IPS DF 6.9 (cell line): ENCODE results near the gene TAF3.
A peak's percentile ranks its signal among the peaks of the same experiment; 100 is the strongest.

Experiments
- DNase-seq: peaks from one replicate; pipeline ENCODE4 v3.0.0-alpha.2; 2013; ENCODE audit warnings: low read depth, low spot score
- H3K27ac ChIP-seq: one replicate; pipeline ENCODE4 v1.5.1; 2013; ENCODE audit warnings: low read length, control low read depth
- H3K27me3 ChIP-seq: 2 replicates; pipeline ENCODE4 v1.6.1; 2013; ENCODE audit warnings: mild to moderate bottlenecking, low read length; ENCODE audit not compliant: control insufficient read depth, insufficient read depth
- H3K36me3 ChIP-seq: 2 replicates; pipeline ENCODE4 v1.6.1; 2013; ENCODE audit warnings: low read length; ENCODE audit not compliant: control insufficient read depth, insufficient read depth
- H3K4me1 ChIP-seq: 2 replicates; pipeline ENCODE4 v1.6.1; 2013; ENCODE audit warnings: low read length; ENCODE audit not compliant: control insufficient read depth, insufficient read depth
- H3K4me3 ChIP-seq: 2 replicates; pipeline ENCODE4 v1.5.1; 2013; ENCODE audit warnings: mild to moderate bottlenecking, low read length
- H3K9me3 ChIP-seq: 2 replicates; pipeline ENCODE4 v1.6.1; 2013; ENCODE audit warnings: low read length, inconsistent platforms; ENCODE audit not compliant: control insufficient read depth, insufficient read depth
- WGBS: extraction: QIAGEN DNeasy Blood & Tissue Kit; methylation state at CpG from one replicate; pipeline ENCODE4 v1.1.7; 2013; ENCODE audit warnings: mixed read lengths, missing lambda C conversion rate; ENCODE audit not compliant: insufficient read length, insufficient coverage; 5-methylcytosine and 5-hydroxymethylcytosine counted together

TAF3 gene

DNA sequence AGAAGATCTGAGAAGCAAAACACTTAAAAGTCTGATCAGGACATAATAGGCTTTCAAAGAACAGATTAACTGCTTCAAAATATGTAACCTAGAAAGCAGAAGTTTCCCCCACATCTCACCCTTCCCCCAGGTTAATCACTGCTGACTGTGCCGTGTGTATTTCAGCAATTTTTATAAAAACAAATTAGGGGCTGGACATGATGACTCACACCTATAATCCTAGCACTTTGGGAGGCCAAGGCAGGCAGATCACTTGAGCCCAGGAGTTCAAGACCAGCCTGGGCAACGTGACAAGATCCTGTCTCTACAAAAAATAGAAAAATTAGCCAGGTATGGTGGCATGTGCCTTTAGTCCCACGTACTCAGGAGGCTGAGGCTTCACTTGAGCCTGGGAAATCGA, 168.5 kb downstream of the TAF3 start:
- DNase-seq, result no peak
- H3K9me3 ChIP-seq, result no peaks in the 10 kb centered on the region
- no peaks in the 10 kb centered on the region for H3K27me3 ChIP-seq
- H3K4me1 ChIP-seq, result no peaks in the 10 kb centered on the region
- no peak overlapping the region for H3K27ac ChIP-seq
- no peaks in the 10 kb centered on the region for H3K36me3 ChIP-seq
- no peak overlapping the region for H3K4me3 ChIP-seq
- WGBS, result no CpG with 5 or more reads among the region's 4 CpGs

DNA sequence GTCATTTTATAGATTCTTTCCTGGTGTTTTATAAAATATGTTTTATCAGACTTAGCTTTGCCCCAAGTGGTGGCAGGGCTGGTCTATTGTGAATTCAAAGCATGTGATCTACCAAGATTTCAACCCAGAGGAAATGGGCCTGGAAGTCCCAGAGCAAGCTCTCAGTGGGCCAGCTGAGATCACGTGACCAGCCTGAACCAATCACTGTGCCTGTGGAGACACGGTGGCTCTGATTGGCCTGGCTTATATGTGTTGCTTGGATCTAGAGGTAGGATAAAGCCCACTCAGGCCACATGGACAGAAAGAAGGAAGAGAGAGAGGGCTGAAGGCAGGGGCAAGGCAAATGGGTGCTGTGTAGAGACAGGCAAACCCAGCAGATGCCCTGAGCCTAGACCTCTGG, 170.7 kb downstream of the TAF3 start:
- Histone ChIP-seq H3K36me3 (no peaks in the 10 kb centered on the region), H3K9me3 (no peaks in the 10 kb centered on the region), H3K4me1 (no peaks in the 10 kb centered on the region), H3K27ac (no peak overlapping the region), H3K4me3 (no peak overlapping the region), H3K27me3 (no peaks in the 10 kb centered on the region)
- peak; percentile 5 for DNase-seq
- WGBS, result no CpG with 5 or more reads among the region's 2 CpGs

DNA sequence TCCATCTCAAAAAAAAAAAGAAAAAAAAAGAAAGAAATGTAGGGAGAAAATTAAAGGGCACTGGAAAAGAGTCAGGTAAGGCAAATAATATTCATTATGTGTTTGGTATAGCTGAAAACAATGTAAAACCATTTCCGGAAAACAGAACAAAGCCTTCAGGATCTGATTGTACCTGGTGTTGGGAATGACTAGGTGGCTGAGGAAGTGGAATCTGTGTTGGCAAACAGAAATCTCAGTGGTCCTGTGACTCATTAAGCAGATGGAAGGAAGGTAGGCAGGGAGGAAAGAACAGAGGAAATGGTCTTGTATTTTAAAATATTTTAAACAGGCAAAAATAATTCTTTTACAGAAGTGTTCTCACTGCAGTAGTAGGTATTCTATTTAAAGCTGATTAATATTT, 180.5 kb downstream of the TAF3 start:
- H3K36me3 ChIP-seq, result no peaks in the 10 kb centered on the region
- H3K27ac ChIP-seq, result no peak overlapping the region
- no peaks in the 10 kb centered on the region for H3K27me3 ChIP-seq
- H3K9me3 ChIP-seq, result no peaks in the 10 kb centered on the region
- no peaks in the 10 kb centered on the region for H3K4me1 ChIP-seq
- no peak for DNase-seq
- WGBS, result no CpG with 5 or more reads among the region's 1 CpG
- H3K4me3 ChIP-seq, result no peak overlapping the region

GRCh38 chr10:8004469-8005000, 186.2 kb downstream of the TAF3 start:
- H3K4me1 ChIP-seq, result no peaks in the 10 kb centered on the region
- no peaks in the 10 kb centered on the region for H3K9me3 ChIP-seq
- H3K27me3 ChIP-seq, result no peaks in the 10 kb centered on the region
- no CpG with 5 or more reads among the region's 2 CpGs for WGBS
- no peak overlapping the region for H3K4me3 ChIP-seq
- H3K27ac ChIP-seq, result no peak overlapping the region
- no peaks in the 10 kb centered on the region for H3K36me3 ChIP-seq
- no peak for DNase-seq

DNA sequence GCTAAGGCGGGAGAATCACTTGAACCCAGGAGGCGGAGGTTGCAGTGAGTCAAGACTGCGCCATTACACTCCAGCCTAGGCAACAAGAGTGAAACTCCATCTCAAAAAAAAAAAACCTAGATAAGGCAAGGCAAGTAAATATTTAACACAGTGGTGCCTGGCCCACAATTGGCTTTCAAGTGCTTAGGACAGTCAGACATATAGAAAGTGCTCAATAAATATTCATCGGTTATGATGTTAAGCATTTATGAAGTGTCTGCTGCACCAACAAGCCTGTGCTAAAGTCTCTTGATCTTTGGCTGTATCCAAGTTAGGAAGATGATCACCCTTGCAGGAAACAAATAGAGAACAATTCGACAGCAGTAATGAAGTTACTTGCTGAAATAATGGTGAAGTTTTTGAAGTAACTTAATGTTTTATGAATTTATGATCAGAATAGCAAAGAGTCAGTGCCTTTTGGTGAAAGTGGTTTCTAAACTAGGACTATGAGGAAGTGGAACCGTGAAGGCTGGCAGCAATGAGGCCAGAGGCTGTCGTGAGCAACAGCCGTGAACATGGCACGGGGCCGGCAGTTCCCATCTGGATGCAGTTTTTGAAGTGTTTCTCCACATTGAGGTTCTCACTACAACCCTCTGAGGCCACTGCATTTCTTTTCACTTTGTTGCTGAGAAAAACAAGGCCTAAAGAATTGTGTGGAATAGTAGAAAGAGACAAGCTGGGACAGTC, 188.1 kb downstream of the TAF3 start:
- Histone ChIP-seq H3K36me3 (no peaks in the 10 kb centered on the region), H3K27me3 (no peaks in the 10 kb centered on the region), H3K9me3 (no peaks in the 10 kb centered on the region), H3K4me3 (no peak overlapping the region), H3K27ac (no peak overlapping the region), H3K4me1 (no peaks in the 10 kb centered on the region)
- WGBS, result no CpG with 5 or more reads among the region's 10 CpGs
- no peak for DNase-seq

DNA sequence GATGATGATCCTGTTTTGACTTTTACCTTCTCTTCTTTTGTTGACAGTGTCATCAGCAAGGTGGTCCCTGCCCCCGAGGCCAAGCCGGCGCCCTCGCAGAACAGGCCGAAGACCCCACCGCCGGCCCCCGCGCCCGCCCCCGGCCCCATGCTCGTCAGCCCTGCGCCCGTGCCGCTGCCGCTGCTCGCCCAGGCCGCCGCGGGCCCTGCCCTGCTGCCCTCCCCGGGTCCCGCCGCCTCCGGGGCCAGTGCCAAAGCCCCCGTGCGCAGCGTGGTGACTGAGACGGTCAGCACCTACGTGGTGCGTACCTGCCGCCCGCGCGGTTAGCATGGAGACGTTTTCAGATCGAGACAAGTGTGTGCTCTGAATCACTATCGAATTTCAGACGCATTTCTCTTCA, 190.7 kb downstream of the TAF3 start:
- WGBS, result no CpG with 5 or more reads among the region's 38 CpGs
- H3K9me3 ChIP-seq, result no peaks in the 10 kb centered on the region
- no peak overlapping the region for H3K4me3 ChIP-seq
- no peak overlapping the region for H3K27ac ChIP-seq
- no peak for DNase-seq
- no peaks in the 10 kb centered on the region for H3K36me3 ChIP-seq
- H3K27me3 ChIP-seq, result no peaks in the 10 kb centered on the region
- no peaks in the 10 kb centered on the region for H3K4me1 ChIP-seq

DNA sequence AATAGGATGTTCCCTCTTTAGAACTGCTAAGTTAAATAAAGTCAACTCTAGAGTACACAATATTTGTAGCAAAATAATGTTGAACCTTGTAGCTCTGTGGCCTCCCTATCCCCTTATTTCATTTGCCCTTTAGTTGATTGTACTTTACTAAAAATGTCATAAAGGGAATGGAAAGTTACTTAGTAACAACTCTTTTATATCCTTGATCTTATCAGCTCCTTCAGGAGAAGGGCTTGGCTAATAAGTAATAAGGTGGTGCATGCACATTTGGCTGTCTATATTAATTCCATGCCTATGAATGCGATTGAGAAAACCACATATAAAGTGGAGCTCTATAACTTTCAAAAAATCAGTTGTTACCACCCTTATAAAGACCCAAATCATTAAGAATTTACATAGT, 194.7 kb downstream of the TAF3 start:
- Histone ChIP-seq H3K36me3 (0 out of 2 replicates have a peak, but pooled peaks cover 2% of the 10 kb centered on the region), H3K27me3 (no peaks in the 10 kb centered on the region), H3K9me3 (no peaks in the 10 kb centered on the region), H3K4me3 (no peak overlapping the region), H3K4me1 (peaks cover 2% of the 10 kb centered on the region; the same call in 1 of the 2 replicates), H3K27ac (no peak overlapping the region)
- no CpG with 5 or more reads among the region's 1 CpG for WGBS
- DNase-seq, result no peak

GRCh38 chr10:8013619-8014018, 195.3 kb downstream of the TAF3 start:
- Histone ChIP-seq H3K4me1 (peaks cover 2% of the 10 kb centered on the region; the same call in 1 of the 2 replicates), H3K27me3 (no peaks in the 10 kb centered on the region), H3K9me3 (no peaks in the 10 kb centered on the region), H3K36me3 (0 out of 2 replicates have a peak, but pooled peaks cover 2% of the 10 kb centered on the region), H3K4me3 (no peak overlapping the region), H3K27ac (no peak overlapping the region)
- no peak for DNase-seq
- WGBS, result no CpG with 5 or more reads among the region's 10 CpGs

DNA sequence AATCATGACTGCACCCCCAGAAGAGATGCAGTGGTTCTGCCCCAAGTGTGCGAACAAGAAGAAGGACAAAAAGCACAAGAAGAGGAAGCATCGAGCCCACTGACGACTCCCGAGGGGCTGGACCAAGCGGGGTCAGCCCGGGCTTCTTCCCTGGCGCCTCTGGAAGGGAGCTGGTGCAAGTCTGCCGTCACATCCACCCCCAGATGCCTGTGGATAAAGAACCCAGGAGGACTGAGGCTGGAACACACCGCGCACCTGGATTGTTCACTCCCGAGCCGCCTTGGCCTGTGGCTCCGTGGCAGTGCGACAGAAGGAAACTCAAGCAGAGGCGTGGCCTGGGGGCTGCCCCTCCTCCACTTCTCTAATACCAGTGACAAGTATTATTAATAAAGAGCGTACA, 196.3 kb downstream of the TAF3 start:
- no CpG with 5 or more reads among the region's 16 CpGs for WGBS
- Histone ChIP-seq H3K4me3 (no peak overlapping the region), H3K27ac (no peak overlapping the region), H3K36me3 (0 out of 2 replicates have a peak, but pooled peaks cover 2% of the 10 kb centered on the region), H3K4me1 (peaks cover 2% of the 10 kb centered on the region; the same call in 1 of the 2 replicates), H3K9me3 (no peaks in the 10 kb centered on the region), H3K27me3 (no peaks in the 10 kb centered on the region)
- no peak for DNase-seq

DNA sequence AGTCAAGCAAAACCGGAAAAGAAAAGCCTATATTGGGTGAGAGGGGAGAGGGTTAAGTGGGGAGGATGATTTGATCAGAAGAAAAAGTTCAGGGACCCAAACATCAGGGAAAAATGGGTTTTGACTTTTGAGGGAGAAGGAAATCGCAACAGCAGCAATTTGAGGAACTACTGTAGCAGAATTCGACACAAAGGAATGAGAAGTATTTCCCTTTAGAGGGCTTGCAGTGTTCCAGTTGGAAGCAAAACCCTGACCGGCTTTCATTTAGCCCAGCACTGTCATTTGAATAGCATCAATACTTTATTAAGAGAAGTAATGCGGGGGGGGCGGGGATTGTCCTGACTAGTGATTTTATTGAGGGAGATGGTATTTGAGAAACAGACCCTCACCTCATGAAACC, 199.0 kb downstream of the TAF3 start:
- WGBS, result no CpG with 5 or more reads among the region's 6 CpGs
- H3K4me1 ChIP-seq, result peaks cover 2% of the 10 kb centered on the region; the same call in 1 of the 2 replicates
- H3K9me3 ChIP-seq, result no peaks in the 10 kb centered on the region
- H3K36me3 ChIP-seq, result 0 out of 2 replicates have a peak, but pooled peaks cover 2% of the 10 kb centered on the region
- no peak overlapping the region for H3K4me3 ChIP-seq
- no peak overlapping the region for H3K27ac ChIP-seq
- DNase-seq, result no peak
- no peaks in the 10 kb centered on the region for H3K27me3 ChIP-seq

- no peaks in the 10 kb centered on the region for H3K36me3 ChIP-seq
- DNase-seq, result no peak
- H3K4me1 ChIP-seq, result no peaks in the 10 kb centered on the region
- H3K4me3 ChIP-seq, result no peak overlapping the region
- H3K27me3 ChIP-seq, result no peaks in the 10 kb centered on the region
- no CpG with 5 or more reads among the region's 4 CpGs for WGBS
- H3K9me3 ChIP-seq, result no peaks in the 10 kb centered on the region
- H3K27ac ChIP-seq, result no peak overlapping the region
These were observed 205.0 kb downstream of the TAF3 start for GRCh38 chr10:8023321-8023720.
